ENCODE data around the gene EP400.
"Not testable (repeated sequence)": the region's sequence is repeated elsewhere in the genome, so short reads cannot be mapped to it uniquely, and the experiment has no call there.

Gene EP400

GRCh38 chr12:132095520-132096409 lies 146.0 kb downstream of the EP400 start:
- DNase-seq (ENCODE audit: low read depth): no peak

GRCh38 chr12:132099739-132100138 lies 150.0 kb downstream of the EP400 start:
- no peak for DNase-seq (ENCODE audit: low read depth)

GRCh38 chr12:132100306-132101065 lies 150.7 kb downstream of the EP400 start:
- no peak for DNase-seq (ENCODE audit: low read depth)

- DNase-seq (ENCODE audit: low read depth): no peak
These were observed 152.6 kb downstream of the EP400 start for GRCh38 chr12:132102297-132102696.

- DNase-seq (ENCODE audit: low read depth): not testable (repeated sequence)
These were observed 153.3 kb downstream of the EP400 start for GRCh38 chr12:132103072-132103471.

GRCh38 chr12:132103542-132104308 lies 154.0 kb downstream of the EP400 start:
- no peak for DNase-seq (ENCODE audit: low read depth)

GRCh38 chr12:132105467-132105866 lies 155.7 kb downstream of the EP400 start:
- DNase-seq (ENCODE audit: low read depth): no peak

- DNase-seq (ENCODE audit: low read depth): no peak
These were observed 157.2 kb downstream of the EP400 start for GRCh38 chr12:132106921-132107320.

- DNase-seq (ENCODE audit: low read depth): no peak
These were observed 158.6 kb downstream of the EP400 start for GRCh38 chr12:132108211-132108832.

- DNase-seq (ENCODE audit: low read depth): no peak
These were observed 160.0 kb downstream of the EP400 start for GRCh38 chr12:132109741-132110140.

GRCh38 chr12:132110677-132111076 lies 160.9 kb downstream of the EP400 start:
- no peak for DNase-seq (ENCODE audit: low read depth)

GRCh38 chr12:132111654-132112304 lies 162.0 kb downstream of the EP400 start:
- no peak for DNase-seq (ENCODE audit: low read depth)

GRCh38 chr12:132114667-132115066 lies 164.9 kb downstream of the EP400 start:
- DNase-seq (ENCODE audit: low read depth): no peak

- no peak for DNase-seq (ENCODE audit: low read depth)
These were observed 165.8 kb downstream of the EP400 start for GRCh38 chr12:132115500-132115899.

GRCh38 chr12:132116709-132117557 lies 167.2 kb downstream of the EP400 start:
- no peak for DNase-seq (ENCODE audit: low read depth)

- DNase-seq (ENCODE audit: low read depth): no peak
These were observed 167.8 kb downstream of the EP400 start for GRCh38 chr12:132117558-132117875.

- DNase-seq (ENCODE audit: low read depth): no peak
These were observed 169.1 kb downstream of the EP400 start for GRCh38 chr12:132118876-132119275.

GRCh38 chr12:132121283-132121682 lies 171.5 kb downstream of the EP400 start:
- no peak for DNase-seq (ENCODE audit: low read depth)

GRCh38 chr12:132123970-132124765 lies 174.4 kb downstream of the EP400 start:
- DNase-seq (ENCODE audit: low read depth): no peak

Data from stimulated activated CD8-positive, alpha-beta memory T cell treated with anti-CD3 and anti-CD28 coated beads, Interleukin-15, amount 100 ng/mL, for 24 hours (primary cell).